WTC11 (cell line): Measurements from ENCODE around the gene ZFYVE28. TPM values are rescaled to one million over a fixed set of nuclear protein-coding genes. Genes with fewer than 3 reads are reported as not detected.
"Not testable (repeated sequence)": the region's sequence is repeated elsewhere in the genome, so short reads cannot be mapped to it uniquely, and the experiment has no call there.

Source experiments
- ATAC-seq: fragments of 200-7000 bp; cut with Tn5 transposase; 2 replicates; pipeline ENCODE4 v1.10.0; 2021; ENCODE audit warnings: mild to moderate bottlenecking, moderate library complexity
- CTCF ChIA-PET: fragments of 300-600 bp; sonication (Branson Sonifier 250); formaldehyde crosslinking; loops from one replicate; lab custom pipeline; 2021; ENCODE audit warnings: antibody characterized with exemption; lab: Charles Lee
- POLR2A ChIA-PET: fragments of 350-600 bp; sonication (Branson Sonifier 250); formaldehyde crosslinking; loops from one replicate; lab custom pipeline; 2021; ENCODE audit warnings: antibody characterized with exemption; lab: Charles Lee
- DNase-seq: peaks from one replicate; pipeline ENCODE4 v3.0.0; 2021; ENCODE audit warnings: low spot score
- H3K27ac Mint-ChIP-seq: 2 replicates; pipeline ENCODE4 v1.8.0; 2021; ENCODE audit warnings: mixed read lengths
- H3K27me3 Mint-ChIP-seq: 2 replicates; pipeline ENCODE4 v1.8.0; 2021; ENCODE audit warnings: low read depth, mild to moderate bottlenecking, moderate library complexity, mixed read lengths
- H3K36me3 Mint-ChIP-seq: 2 replicates; pipeline ENCODE4 v1.8.0; 2021; ENCODE audit warnings: mixed read lengths
- H3K4me1 Mint-ChIP-seq: 2 replicates; pipeline ENCODE4 v1.8.0; 2022; ENCODE audit warnings: mixed read lengths
- H3K4me3 Mint-ChIP-seq: 2 replicates; pipeline ENCODE4 v1.8.0; 2021; ENCODE audit warnings: mild to moderate bottlenecking, moderate library complexity, mixed read lengths
- H3K9me3 Mint-ChIP-seq: 2 replicates; pipeline ENCODE4 v1.8.0; 2021; ENCODE audit warnings: mixed read lengths
- E2F1 ChIP-seq: sonication (generic); formaldehyde crosslinking; IDR thresholded peaks from 2 replicates; pipeline ENCODE4 v1.8.0; 2022; ENCODE audit warnings: mild to moderate bottlenecking, missing genetic modification reagents
- JAZF1 ChIP-seq: fragments of 250-450 bp; sonication (Bioruptor Pico); IDR thresholded peaks from 2 replicates; pipeline ENCODE4 v1.9.0; 2021; ENCODE audit warnings: moderate library complexity, mild to moderate bottlenecking, inconsistent platforms
- NFATC4 ChIP-seq: fragments of 250-450 bp; sonication (Bioruptor Pico); IDR thresholded peaks from 2 replicates; pipeline ENCODE4 v1.9.0; 2021; ENCODE audit warnings: mild to moderate bottlenecking
- RELA ChIP-seq: sonication (generic); formaldehyde crosslinking; IDR thresholded peaks from 2 replicates; pipeline ENCODE4 v1.8.1; 2022; ENCODE audit warnings: missing genetic modification reagents, mild to moderate bottlenecking, borderline replicate concordance
- SMAD4 ChIP-seq: sonication (generic); formaldehyde crosslinking; IDR thresholded peaks from 2 replicates; pipeline ENCODE4 v1.8.0; 2022; ENCODE audit warnings: mild to moderate bottlenecking, missing genetic modification reagents
- TCF7 ChIP-seq: sonication (generic); formaldehyde crosslinking; IDR thresholded peaks from 2 replicates; pipeline ENCODE4 v1.8.0; 2022; ENCODE audit warnings: mild to moderate bottlenecking, low read depth, missing genetic modification reagents, moderate library complexity
- ZNF396 ChIP-seq: fragments of 250-450 bp; sonication (Bioruptor Pico); IDR thresholded peaks from 2 replicates; pipeline ENCODE4 v1.8.0; 2021; ENCODE audit warnings: mild to moderate bottlenecking, moderate library complexity, borderline replicate concordance
- ZNF416 ChIP-seq: fragments of 250-450 bp; sonication (Bioruptor Pico); IDR thresholded peaks from 2 replicates; pipeline ENCODE4 v1.9.0; 2021; ENCODE audit warnings: mild to moderate bottlenecking, inconsistent platforms
- total RNA-seq: library from RNA; stranded (reverse); gene quantifications from 3 replicates; pipeline ENCODE4 v1.2.3, GENCODE V29; 2021
- TF ChIP-seq, protein P1 (sequence below): sonication (generic); formaldehyde crosslinking; conservative IDR thresholded peaks from 2 replicates; pipeline ENCODE4 v1.8.1; 2022; ENCODE audit warnings: mild to moderate bottlenecking, missing genetic modification reagents
- TF ChIP-seq, protein P2 (sequence below): sonication (generic); formaldehyde crosslinking; IDR thresholded peaks from 2 replicates; pipeline ENCODE4 v1.8.1; 2022; ENCODE audit warnings: low read depth, mild to moderate bottlenecking, moderate library complexity, missing genetic modification reagents, borderline replicate concordance
- TF ChIP-seq, protein P3 (sequence below): sonication (generic); formaldehyde crosslinking; IDR thresholded peaks from 2 replicates; pipeline ENCODE4 v1.8.1; 2022; ENCODE audit warnings: missing genetic modification reagents, borderline replicate concordance

The ZFYVE28 gene
- total RNA-seq, 1 experiment from 2014 or later = 7.8 TPM

DNA sequence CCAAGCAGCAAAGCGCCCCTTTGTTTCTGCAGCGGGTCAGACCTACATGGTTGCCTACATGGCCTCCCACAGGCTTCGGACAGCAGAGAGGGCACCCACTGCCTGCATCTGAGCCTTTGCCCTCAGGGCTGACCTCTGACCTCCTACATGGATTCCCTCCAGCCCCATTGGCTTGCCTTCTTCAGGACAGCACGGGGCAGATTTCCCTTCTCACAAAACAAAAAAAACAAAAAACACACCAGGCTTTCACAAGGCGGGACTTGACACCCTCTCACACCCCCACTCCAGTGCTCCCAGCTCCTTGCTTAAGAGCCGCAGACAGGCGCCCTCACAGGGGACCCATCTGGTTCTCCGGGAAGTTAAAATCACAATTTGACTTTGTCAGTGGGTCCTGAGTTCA, 32.9 kb downstream of the ZFYVE28 start (continued):
- no peak for TF ChIP-seq TCF7 (CRISPR knock-in tag)

GRCh38 chr4:2384245-2384644, 34.2 kb downstream of the ZFYVE28 start:
- Mint-ChIP-seq H3K9me3 (peaks cover 12% of the 10 kb centered on the region), H3K4me1 (peaks cover 8% of the 10 kb centered on the region; the same call in 1 of the 2 replicates), H3K27me3 (no peaks in the 10 kb centered on the region; the same call in 1 of the 2 replicates), H3K36me3 (peaks cover 7% of the 10 kb centered on the region; the same call in 1 of the 2 replicates), H3K27ac (no peak overlapping the region), H3K4me3 (no peak overlapping the region)
- TF ChIP-seq E2F1 (CRISPR knock-in tag) (no peak), ZNF416 (no peak), ZNF396 (CRISPR knock-in tag) (no peak)
- CTCF ChIA-PET = no interaction called here
- POLR2A ChIA-PET = no interaction called here
- DNase-seq = no peak
- ATAC-seq = no peak

DNA sequence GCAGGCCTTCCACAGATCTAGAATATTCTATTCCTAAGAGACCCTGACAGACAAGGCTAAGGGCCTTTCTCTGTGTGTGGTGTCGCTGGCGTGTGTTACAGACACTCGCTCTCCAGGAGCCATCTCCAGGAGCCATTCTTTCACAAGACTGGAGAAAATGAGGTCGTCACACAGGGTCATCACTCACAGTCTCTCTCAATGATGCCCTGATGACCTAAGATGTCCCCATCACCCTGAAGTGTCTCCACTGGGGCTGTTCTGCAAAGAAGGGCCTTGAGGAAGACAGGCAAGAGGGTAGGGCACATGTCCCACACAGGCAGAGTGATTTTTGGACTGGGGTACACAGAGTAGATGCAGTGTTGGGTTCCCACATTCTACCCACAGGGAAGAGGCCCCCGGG, 34.7 kb downstream of the ZFYVE28 start:
- Mint-ChIP-seq H3K9me3 (peaks cover 12% of the 10 kb centered on the region), H3K4me1 (peaks cover 4% of the 10 kb centered on the region; the same call in 1 of the 2 replicates), H3K4me3 (no peak overlapping the region), H3K27ac (no peak overlapping the region), H3K36me3 (peaks cover 7% of the 10 kb centered on the region; the same call in 1 of the 2 replicates), H3K27me3 (no peaks in the 10 kb centered on the region; the same call in 1 of the 2 replicates)
- ATAC-seq (no peak), DNase-seq (no peak)
- ChIA-PET POLR2A (no interaction called here), CTCF (no interaction called here)
- TF ChIP-seq, protein P1, sequence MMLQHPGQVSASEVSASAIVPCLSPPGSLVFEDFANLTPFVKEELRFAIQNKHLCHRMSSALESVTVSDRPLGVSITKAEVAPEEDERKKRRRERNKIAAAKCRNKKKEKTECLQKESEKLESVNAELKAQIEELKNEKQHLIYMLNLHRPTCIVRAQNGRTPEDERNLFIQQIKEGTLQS (CRISPR knock-in tag) = no peak
- TF ChIP-seq SMAD4 (CRISPR knock-in tag) (no peak), JAZF1 (CRISPR knock-in tag) (no peak), NFATC4 (CRISPR knock-in tag) (no peak), RELA (CRISPR knock-in tag) (no peak)
- TF ChIP-seq, protein P2, sequence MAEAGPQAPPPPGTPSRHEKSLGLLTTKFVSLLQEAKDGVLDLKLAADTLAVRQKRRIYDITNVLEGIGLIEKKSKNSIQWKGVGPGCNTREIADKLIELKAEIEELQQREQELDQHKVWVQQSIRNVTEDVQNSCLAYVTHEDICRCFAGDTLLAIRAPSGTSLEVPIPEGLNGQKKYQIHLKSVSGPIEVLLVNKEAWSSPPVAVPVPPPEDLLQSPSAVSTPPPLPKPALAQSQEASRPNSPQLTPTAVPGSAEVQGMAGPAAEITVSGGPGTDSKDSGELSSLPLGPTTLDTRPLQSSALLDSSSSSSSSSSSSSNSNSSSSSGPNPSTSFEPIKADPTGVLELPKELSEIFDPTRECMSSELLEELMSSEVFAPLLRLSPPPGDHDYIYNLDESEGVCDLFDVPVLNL = no peak
- TF ChIP-seq, protein P3, sequence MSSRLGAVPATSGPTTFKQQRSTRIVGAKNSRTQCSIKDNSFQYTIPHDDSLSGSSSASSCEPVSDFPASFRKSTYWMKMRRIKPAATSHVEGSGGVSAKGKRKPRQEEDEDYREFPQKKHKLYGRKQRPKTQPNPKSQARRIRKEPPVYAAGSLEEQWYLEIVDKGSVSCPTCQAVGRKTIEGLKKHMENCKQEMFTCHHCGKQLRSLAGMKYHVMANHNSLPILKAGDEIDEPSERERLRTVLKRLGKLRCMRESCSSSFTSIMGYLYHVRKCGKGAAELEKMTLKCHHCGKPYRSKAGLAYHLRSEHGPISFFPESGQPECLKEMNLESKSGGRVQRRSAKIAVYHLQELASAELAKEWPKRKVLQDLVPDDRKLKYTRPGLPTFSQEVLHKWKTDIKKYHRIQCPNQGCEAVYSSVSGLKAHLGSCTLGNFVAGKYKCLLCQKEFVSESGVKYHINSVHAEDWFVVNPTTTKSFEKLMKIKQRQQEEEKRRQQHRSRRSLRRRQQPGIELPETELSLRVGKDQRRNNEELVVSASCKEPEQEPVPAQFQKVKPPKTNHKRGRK (CRISPR knock-in tag) = no peak

DNA sequence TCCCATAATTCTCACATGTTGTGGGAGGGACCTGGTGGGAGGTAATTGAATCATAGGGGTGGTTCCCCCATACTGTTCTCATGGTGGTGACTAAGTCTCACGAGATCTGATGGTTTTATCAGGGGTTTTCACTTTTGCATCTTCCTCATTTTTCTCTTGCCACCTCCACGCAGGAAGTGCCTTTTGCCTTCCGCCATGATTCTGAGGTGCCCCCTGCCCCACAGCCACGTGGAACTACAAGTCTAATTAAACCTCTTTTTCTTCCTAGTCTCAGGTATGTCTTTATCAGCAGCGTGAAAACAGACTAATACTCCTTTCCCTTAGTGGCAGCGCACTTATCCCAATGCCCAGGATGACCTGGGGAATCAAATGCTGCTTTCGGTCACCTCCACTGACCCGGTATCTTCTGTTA, 35.2 kb downstream of the ZFYVE28 start:
- H3K36me3 Mint-ChIP-seq = not testable (repeated sequence)

DNA sequence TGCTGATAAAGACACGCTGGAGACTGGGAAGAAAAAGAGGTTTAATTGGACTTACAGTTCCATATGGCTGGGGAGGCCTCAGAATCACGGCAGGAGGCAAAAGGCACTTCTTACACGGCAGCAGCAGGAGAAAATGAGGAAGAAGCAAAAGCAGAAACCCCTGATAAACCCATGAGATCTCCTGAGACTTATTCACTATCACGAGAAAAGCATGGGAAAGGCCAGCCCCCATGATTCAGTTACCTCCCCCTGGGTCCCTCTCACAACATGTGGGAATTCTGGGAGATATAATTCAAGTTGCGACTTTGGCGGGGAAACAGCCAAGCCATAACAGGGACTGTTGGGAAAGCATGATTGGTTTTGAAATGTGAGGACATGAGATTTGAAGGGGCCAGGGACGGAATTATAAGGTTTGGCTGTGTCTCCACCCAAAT, 35.7 kb downstream of the ZFYVE28 start:
- POLR2A ChIA-PET, H3K4me1 Mint-ChIP-seq, ATAC-seq, CTCF ChIA-PET, H3K4me3 Mint-ChIP-seq, H3K27me3 Mint-ChIP-seq, DNase-seq, H3K27ac Mint-ChIP-seq, H3K36me3 Mint-ChIP-seq: not testable (repeated sequence)
- peaks cover 12% of the 10 kb centered on the region for H3K9me3 Mint-ChIP-seq

More for the DNA sequence above, 35.2 kb downstream of the ZFYVE28 start:
- H3K9me3 Mint-ChIP-seq = peaks cover 12% of the 10 kb centered on the region
- CTCF ChIA-PET, H3K27ac Mint-ChIP-seq, H3K4me3 Mint-ChIP-seq, DNase-seq, ATAC-seq, POLR2A ChIA-PET, H3K27me3 Mint-ChIP-seq, H3K4me1 Mint-ChIP-seq: not testable (repeated sequence)

- DNase-seq, CTCF ChIA-PET, H3K36me3 Mint-ChIP-seq, POLR2A ChIA-PET, H3K27ac Mint-ChIP-seq, H3K27me3 Mint-ChIP-seq, ATAC-seq, H3K4me1 Mint-ChIP-seq, H3K4me3 Mint-ChIP-seq: not testable (repeated sequence)
- peaks cover 12% of the 10 kb centered on the region for H3K9me3 Mint-ChIP-seq
These were observed 37.9 kb downstream of the ZFYVE28 start for GRCh38 chr4:2380589-2380988.
